SK-N-SH treated with all-trans-retinoic acid at 6 μM for 48 hours (cell line): ENCODE data around the gene CRYBA4.

ENCODE experiments used
- BACH2 ChIP-seq: fragments of 250-450 bp; sonication (Bioruptor Pico); IDR thresholded peaks from 2 replicates; pipeline ENCODE4 v1.9.0; 2021; ENCODE audit warnings: mild to moderate bottlenecking, borderline replicate concordance
- ESRRG ChIP-seq: fragments of 250-450 bp; sonication (Bioruptor Pico); IDR thresholded peaks from 2 replicates; pipeline ENCODE4 v1.6.1; 2021; ENCODE audit warnings: mild to moderate bottlenecking
- ISL1 ChIP-seq: fragments of 250-450 bp; sonication (Bioruptor Pico); IDR thresholded peaks from 2 replicates; pipeline ENCODE4 v2.1.2; 2022; ENCODE audit warnings: mild to moderate bottlenecking, moderate library complexity
- OSR1 ChIP-seq: fragments of 250-450 bp; sonication (Bioruptor Pico); IDR thresholded peaks from 2 replicates; pipeline ENCODE4 v1.8.0; 2022; ENCODE audit warnings: moderate library complexity, mild to moderate bottlenecking, inconsistent platforms
- PATZ1 ChIP-seq: fragments of 250-450 bp; sonication (Bioruptor Pico); IDR thresholded peaks from 2 replicates; pipeline ENCODE4 v1.8.0; 2020; ENCODE audit warnings: mild to moderate bottlenecking, moderate library complexity, borderline replicate concordance
- PPARA ChIP-seq: fragments of 250-450 bp; sonication (Bioruptor Pico); IDR thresholded peaks from 2 replicates; pipeline ENCODE4 v1.5.0; 2020; ENCODE audit warnings: mild to moderate bottlenecking, borderline replicate concordance
- ZNF565 ChIP-seq: fragments of 450-650 bp; formaldehyde crosslinking; conservative IDR thresholded peaks from 2 replicates; pipeline ENCODE4 v1.5.0; 2020; ENCODE audit warnings: low read depth, mild to moderate bottlenecking, moderate library complexity
- ZNF70 ChIP-seq: fragments of 450-650 bp; formaldehyde crosslinking; IDR thresholded peaks from 2 replicates; pipeline ENCODE4 v1.5.0; 2020; ENCODE audit warnings: mild to moderate bottlenecking, moderate library complexity

GRCh38 chr22:26588729-26589366 lies 32.9 kb upstream of the CRYBA4 start:
- TF ChIP-seq PATZ1 (CRISPR knock-in tag) (no peak), BACH2 (CRISPR knock-in tag) (no peak), OSR1 (CRISPR knock-in tag) (no peak), PPARA (CRISPR knock-in tag) (no peak), ESRRG (CRISPR knock-in tag) (no peak), ZNF565 (CRISPR knock-in tag) (no peak), ISL1 (no peak), ZNF70 (CRISPR knock-in tag) (no peak)
